ENCODE results near the gene PDE11A.
"Not testable (repeated sequence)": the region's sequence is repeated elsewhere in the genome, so short reads cannot be mapped to it uniquely, and the experiment has no call there.

PDE11A gene

DNA sequence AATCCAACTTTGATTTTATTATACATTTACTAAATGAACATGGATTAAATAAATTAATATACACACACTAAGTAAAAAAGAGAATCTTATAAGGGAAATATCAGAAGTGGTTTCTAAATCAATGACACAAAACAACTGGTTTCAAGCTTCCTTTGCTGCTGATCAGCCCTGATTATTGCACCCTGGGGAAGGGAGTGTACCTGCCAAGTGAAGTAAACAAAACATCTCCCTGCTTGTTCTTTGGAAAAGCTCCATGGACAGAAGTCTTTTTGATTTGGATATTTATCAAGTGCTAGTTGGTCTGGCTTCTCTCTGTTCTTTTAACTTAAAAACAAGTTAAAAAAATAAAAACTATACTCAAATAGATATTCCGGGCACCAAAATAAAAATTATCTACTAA lies 190.1 kb downstream of the PDE11A start:
- DNase-seq (ENCODE audit: low read depth) = no peak

DNA sequence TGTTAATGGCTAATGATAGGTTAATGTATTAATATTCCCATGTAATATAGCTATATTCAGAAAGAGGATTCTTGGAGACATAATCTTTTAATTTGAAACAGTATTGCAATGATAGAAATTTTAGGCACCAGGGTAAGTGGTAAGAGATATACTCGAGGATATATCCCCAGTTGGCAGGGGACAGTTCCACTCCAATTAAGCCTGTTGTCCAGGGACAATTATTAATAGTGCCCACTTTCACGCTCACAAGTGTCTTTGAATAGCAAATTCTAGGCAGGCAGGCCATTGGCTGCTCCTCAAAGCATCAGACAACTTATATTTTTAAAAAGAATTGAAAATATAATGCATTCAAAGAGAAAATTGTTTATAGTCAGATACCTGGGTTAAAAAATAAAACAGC lies 190.7 kb downstream of the PDE11A start:
- no peak for DNase-seq (ENCODE audit: low read depth)

DNA sequence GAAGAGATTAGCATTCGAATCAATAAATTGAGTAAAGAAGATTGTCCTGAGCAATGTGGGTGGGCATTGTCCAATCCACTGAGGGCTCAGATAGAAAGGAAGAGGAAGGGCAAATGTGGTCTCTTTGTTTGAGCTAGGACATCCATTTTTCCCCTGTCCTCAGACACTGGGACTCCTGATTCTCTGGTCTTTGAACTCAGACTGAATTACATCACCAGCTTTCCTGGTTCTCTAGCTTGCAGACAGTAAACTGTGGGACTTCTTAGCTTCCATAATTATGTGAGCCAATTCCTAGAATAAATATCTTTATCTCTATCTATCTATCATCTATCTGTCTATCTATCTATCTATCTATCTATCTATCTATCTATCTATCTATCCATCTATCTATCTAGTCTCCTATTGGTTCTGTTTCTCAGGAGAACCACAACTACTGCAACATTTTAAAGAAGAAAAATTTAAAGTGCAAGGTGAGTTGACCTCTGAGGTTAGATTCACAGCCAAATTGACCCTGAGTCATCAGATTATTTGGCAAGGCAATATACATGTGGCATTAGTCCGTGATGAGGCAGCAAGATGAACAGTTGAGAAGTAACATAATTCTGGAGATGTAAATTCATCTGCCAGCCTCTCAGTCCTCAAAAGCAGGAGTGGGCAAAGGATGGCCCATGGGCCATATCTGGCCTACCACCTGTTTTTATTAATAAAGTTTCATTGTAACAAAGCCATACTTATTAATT lies 191.4 kb downstream of the PDE11A start:
- no peak for DNase-seq (ENCODE audit: low read depth)

DNA sequence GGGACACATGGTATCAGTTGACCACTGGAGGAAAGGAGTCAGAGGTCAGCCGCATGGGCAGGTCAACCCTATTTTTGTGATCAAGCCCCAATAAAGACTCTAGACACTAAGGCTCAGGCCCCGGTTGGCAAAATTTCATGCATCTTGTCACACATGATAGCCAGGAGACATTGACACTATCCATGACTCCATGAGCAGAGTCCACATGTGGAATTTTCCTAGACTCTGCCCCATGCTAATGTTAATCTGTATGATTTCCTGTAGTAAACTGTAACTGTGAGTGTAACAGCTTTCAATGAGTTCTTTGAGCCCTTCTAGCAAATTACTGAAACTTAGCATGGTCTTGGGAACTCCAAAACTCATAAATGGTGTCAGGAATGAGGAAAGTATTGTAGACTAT lies 192.3 kb downstream of the PDE11A start:
- no peak for DNase-seq (ENCODE audit: low read depth)

DNA sequence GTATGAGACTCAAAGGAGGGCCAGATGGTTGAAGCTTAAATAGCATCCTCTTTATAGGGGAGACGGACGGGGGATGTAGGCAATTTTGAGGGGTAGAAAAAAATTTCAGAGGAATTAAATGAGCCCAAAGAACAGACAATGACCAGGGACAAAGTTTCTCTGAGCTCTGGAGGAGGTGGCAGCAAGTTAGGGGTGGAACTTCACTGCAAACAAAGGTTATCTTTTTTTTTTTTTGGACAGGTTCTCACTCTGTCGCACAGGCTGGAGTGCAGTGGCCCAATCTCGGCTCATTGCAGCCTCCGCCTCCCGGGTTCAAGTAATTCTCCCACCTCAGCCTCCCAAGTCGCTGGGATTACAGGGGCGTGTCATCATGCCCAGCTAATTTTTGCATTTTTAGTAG lies 195.6 kb downstream of the PDE11A start:
- DNase-seq (ENCODE audit: low read depth) = no peak

DNA sequence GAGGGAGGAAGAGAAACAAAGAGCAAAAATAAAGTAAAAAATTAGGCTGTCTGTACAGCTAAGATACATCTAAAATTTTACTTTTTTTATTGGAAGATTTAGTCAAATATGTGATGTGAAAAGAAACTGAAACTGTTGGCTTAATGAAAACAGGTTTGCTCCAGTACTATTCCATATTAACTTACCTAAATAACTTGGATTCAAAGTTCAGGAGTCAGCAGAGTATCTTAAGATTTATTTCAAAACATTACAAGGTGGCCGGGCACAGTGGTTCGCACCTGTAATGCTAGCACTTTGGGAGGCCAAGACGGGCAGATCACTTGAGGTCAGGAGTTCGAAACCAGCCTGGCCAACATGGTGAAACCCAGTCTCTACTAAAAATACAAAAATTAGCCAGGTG lies 197.9 kb downstream of the PDE11A start:
- no peak for DNase-seq (ENCODE audit: low read depth)

DNA sequence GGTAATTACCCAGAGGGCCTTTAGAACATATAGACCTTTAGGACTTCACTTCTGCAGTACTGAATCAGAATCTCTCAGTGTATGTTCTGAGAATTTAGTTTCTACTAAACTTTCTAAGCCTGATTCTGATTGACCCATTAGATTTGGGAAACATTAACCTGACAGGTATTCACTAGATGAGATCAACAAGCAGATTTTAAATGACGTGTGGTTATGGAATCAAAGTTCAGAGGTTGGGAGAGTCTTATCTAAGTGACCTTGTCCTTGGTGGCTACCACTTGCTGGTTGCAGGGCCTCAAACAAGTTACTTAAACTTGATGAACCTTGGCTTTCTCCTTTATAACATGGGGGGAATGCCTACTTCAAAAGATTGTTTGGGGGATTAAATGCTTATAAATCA lies 198.7 kb downstream of the PDE11A start:
- no peak for DNase-seq (ENCODE audit: low read depth)

DNA sequence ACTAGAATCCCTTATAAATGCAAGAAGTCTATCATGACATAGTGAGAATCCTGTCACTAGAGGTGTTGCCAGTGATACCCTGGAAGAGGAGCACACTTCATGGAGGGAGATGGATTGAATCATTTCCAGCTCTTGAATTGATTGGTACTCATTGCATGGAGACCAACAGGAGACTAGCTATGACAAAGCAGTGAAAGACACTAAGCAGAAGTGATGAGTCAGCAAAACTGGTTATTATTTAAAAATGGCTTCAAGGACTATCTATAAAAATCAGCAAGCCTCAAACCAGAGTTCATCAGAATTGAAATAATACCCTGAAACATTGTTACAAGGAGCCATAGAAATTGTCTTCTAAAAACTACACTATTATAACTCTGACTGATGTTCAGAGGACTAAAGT lies 200.3 kb downstream of the PDE11A start:
- no peak for DNase-seq (ENCODE audit: low read depth)

DNA sequence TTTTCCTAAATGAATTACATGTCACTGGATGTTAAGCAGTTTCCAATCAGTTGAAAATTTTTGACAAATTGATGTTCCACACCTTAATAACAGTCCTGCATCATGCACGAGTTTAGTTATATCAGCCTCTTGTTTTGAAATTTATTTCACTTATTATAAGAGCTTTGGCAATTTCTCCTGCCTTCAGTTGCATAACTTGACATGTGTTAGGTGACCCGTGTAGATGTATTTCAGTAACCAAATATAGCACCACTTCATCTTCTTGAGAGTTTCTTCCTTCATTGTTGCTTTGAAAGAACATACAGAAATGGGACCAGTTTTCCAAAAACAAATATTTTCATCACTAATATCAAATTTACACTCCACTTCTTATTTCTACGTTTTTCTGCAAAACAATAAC lies 202.7 kb downstream of the PDE11A start:
- no peak for DNase-seq (ENCODE audit: low read depth)

DNA sequence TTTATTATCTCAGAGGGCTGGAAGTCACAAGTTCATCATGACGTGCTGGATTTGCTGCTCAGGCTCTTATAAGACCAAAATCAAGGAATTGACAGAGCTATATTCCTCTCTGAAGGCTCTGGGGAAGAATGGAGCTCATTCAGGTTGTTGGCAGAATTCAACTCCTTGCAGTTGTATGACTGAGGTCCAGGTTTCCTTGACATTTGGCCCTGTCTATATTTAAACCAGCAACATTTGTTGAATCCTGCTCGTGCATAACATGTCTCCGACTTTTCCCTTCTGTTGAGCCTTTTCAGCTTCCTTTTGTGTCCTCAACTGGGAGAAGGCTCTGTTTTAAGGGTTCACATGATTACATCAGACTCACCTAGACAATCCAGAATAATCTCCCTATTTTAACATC lies 203.4 kb downstream of the PDE11A start:
- DNase-seq (ENCODE audit: low read depth) = no peak

DNA sequence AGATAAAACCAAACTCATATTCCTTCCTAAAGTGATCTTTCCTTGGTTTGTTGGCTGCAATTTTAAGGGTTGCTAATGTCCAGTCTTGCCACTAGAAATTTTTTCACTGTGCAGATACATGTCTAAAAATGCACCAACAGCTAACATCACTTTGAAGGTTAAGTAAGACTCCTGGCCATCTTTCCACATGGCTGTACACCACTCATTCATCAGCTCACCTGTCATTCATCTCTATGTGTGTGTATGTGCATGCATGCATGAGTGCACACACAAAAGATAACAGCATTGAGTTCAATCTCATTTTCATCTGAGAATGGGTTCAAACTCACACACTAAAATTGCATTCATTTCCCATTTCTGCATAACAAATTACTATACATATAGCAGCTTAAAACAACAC lies 203.8 kb downstream of the PDE11A start:
- DNase-seq (ENCODE audit: low read depth) = no peak

DNA sequence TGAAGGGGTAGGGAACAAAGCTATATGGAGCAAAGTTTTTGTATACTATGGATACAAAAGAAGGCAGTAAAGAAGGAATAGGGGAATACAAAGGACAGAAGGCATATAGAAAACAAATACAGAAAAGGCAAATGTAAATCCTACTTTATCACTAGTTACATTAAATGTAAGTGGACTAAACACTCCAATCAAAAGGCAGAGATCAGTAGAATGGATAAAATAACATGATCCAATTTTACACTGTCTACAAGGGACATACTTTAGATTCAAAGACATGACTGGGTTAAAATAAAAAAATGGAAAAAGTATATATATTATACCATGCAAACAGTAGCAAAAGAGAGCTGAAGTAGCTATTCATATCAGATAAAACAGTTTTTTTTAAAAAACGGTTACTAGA lies 215.0 kb downstream of the PDE11A start:
- no peak for DNase-seq (ENCODE audit: low read depth)

DNA sequence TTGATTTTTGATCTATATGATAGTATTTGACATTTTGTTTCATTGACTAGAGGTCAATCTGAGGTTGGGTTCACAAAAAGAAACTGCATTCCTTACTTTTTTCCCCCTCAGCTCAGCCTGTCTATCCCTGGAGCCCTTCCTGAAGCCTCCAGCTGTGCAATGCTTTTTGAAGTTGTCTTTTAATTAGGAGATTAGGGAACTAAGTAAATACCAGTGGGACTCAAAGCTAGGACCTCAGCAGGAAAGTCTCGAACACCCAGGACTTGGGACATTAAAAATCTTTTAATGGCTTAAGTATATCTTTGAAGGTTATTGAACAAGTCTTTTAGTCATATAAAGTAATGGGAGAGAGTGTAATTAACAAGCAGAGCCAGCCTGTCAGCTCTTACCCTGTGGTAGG lies 220.2 kb downstream of the PDE11A start:
- DNase-seq (ENCODE audit: low read depth) = no peak

DNA sequence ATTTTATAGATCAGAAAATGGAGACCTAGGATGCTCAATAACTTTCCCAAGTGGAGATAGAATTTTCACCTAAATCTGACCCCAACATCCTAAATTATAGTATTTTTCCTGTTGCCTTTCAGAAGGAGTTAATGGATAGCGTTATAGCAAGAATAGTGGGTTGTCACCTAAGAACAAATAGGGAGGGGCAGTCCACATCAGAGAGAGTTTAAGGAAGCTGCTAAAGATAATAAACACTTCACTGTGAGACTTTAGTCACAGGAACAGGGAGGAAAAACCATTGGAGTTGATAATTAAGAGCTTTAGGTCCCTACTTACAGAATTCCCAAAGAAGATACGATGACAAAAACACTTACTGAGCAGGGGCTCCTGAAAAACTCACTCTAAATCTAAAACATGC lies 229.4 kb downstream of the PDE11A start:
- no peak for DNase-seq (ENCODE audit: low read depth)

DNA sequence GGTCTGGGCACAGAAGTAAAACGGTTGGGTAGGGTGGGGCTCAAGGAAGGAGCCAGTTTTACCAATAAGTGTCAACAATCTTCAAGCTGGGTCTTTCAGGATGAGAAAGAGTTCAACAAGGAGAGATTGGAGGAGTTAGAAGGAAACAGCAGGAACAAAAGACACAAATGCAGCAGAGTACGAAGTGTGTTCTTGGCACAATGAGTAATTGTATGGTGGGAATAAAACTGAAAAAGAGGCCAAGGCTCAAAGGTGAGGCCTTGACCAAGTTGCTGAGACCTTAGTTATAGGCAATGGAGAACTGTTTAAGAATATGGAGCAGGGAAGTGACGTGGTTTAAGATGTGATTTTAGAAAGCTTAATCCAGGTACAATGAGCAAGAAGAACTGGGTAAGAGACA lies 230.3 kb downstream of the PDE11A start:
- DNase-seq (ENCODE audit: low read depth) = no peak

DNA sequence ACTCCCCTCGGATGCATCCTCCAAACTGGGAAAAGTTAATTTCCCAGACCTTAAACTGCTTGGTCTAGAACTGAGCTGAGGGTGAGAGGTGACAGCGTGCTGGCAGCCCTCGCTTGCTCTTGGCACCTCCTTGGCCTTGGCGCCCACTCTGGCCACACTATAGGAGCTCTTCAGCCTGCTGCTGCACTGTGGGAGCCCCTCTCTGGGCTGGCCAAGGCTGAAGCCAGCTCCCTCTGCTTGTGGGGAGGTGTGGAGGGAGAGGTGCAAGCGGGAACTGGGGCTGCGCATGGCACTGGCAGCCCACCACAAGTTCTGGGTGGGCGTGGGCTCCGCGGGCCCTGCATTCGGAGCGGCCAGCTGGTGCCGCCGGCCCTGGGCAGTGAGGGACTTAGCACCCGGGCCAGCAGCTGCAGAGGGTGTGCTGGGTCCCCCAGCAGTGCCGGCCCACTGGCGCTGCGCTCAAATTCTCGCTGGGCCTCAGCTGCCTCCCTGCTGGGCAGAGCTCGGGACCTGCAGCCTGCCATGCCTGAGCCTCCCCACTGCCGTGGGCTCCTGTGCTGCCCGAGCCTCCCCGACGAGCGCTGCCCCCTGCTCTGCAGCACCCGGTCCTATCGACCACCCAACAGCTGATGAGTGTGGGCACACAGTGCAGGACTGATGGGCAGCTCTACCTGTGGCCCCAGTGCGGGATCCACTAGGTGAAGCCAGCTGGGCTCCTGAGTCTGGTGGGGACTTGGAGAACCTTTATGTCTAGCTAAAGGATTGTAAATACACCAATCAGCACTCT lies 237.0 kb downstream of the PDE11A start:
- not testable (repeated sequence) for DNase-seq (ENCODE audit: low read depth)

DNA sequence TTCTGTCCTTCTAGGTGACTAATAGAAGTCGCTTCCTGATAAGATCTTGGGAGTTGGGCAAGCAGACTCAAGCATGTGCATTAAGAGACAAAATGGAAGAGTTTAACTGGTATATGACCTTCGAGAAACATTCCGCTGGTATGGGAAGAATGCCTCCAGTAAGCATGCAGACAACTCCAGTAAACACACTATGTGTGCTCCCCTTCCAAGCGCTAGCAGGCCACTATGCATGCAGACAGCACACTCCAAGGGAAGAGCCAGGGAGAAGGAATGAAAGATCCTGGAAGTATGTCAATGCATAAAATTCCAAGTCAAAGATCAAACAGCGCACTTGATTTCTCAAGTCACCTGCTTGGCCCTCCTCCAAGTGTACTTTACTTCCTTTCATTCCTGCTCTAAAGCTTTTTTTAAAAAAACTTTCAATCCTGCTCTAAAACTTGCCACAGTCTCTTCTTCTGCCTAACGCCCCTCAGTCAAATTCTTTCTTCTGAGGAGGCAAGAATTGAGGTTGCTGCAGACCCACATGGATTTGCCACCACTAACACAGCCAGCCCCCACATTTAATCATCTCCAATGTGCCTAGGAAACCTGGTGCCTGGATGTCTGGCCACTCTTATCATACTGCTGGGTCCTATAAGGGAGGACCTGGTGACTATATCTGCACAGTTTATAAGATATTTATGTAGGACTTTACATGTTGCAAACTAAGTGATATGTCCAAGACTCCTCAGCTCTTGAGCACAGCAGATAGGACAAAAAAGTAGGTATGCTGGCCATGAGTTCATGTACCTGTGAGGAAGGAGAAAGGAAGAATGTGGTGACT lies 239.8 kb downstream of the PDE11A start:
- DNase-seq (ENCODE audit: low read depth) = no peak

DNA sequence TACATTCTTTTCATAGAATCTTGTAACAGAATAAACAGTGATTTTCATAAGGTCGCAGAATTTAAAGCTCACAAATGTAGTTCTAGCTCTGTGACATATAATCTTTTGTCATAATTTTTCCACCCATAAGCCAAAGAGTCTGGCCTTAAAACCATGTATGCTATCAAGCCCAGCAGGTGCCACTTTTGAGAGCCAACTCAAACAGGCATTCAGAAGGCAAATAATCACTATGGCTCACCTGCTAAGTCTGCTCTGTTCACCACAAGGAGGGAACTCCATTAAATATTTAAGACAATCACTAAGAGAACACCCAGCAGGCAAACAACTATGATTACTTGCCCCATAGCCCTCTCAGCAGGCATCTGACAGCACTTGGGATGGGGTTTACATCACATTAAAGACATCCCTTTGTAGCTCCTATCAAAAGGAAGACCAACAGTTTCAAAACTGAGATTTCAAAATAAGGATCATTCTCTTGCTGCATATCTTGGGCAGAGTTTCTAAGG lies 241.6 kb downstream of the PDE11A start:
- no peak for DNase-seq (ENCODE audit: low read depth)

DNA sequence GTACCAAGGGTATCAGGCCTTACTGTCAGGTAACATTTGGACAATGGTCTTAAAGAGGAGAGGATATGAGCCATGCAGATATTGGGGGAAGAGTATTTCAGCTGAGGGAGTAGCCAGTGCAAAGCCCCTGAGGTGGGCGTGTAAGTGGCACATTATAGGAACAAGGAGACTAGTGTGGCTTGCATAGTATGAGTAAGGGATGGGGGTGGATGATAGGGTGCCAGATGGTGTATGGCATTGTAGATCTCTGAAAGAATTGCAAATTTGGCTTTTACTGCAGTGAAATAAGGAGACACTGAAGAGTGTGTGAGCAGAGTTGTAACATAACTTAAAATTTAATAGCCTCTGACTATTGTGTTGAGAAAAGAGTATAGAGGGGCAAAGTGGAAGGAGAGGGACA lies 244.0 kb downstream of the PDE11A start:
- DNase-seq (ENCODE audit: low read depth) = no peak

DNA sequence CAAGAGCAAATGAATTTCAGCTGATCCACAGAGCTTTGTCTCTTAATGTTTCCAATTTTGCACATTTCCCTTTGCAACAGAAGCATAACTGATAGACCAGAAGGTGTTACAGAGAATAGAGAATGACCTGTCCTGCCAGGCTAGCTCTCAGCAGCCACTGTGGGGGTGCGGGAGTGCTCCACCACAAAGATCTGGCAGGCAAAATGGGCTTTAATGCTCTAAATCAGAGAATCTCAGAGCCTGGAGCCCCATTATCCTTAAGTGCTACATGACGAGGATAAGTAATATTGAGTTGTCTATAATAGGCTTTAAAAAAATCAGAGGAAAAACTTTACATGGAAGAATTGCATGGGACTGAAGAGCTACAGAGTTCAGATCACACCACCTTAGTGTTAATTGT lies 245.7 kb downstream of the PDE11A start:
- DNase-seq (ENCODE audit: low read depth) = no peak

DNA sequence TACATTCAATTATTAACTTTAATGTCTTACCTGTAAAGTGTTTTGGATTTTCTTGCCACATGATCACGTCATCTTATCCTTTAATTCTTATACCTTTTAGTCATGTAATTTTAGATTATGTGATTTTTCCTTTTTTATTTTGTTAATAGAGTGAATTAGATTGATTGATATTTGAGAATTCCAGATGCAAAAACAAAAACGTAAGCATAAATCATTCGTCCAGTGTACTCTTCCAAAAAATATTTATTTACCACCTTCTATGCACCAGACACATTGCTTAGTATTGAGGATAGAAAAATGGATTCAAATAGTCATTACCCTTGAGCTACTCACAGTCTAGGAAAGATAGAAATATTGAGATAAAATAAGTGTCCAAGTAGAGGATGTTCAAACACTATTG lies 249.6 kb downstream of the PDE11A start:
- DNase-seq (ENCODE audit: low read depth) = no peak

DNA sequence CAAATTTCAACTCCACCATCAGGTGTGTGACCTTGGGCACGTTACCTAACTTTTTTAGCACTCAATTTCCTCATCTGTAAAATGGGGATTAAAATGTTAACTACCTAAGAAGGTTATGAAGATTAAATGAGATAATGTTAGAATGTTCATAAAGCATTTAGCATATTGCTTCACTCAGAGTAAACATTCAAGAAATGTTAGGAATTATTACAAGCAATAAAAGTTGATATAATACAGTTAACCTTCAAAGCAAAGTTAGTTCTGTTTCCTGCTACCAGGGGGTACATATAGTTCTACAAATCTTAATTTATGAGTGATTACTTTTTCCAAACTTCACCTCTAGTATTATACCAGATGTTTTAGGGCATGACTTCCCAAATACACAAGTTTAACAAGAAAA lies 254.2 kb downstream of the PDE11A start:
- DNase-seq (ENCODE audit: low read depth) = no peak

DNA sequence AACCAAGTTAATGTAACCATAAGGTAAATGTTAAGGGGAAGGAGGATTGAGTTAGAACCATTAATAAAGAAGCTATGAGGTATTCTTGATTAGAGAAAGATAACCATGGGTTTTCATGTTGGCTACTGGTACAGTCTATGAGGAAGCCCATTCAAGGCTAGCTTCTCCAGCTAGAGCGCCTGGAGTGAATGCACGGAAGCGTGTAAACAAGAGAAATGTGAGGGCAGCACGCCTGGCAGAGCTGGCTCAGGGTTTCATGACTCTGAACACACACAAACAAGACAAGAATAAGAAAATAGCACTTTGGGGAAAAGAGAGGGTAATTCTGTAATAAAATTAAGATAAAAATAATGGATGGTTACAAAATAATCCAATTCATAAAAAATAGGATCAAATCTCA lies 255.3 kb downstream of the PDE11A start:
- DNase-seq (ENCODE audit: low read depth) = no peak

Data from CMK (cell line).